K562 (cell line): Measurements from ENCODE around the gene RPL26. TPM values are rescaled to one million over a fixed set of nuclear protein-coding genes. Genes with fewer than 3 reads are reported as not detected.

ENCODE experiments used
- ATAC-seq: fragments of 200-7000 bp; cut with Tn5 transposase; 3 replicates; pipeline ENCODE4 v1.9.1; 2020; ENCODE audit warnings: moderate library complexity
- BruUV-seq: library from RNA; stranded (reverse); fragments of 400-500 nt; replicated peaks from 2 replicates; lab custom pipeline; 2021; lab: Mats Ljungman, UMichigan
- CTCF ChIA-PET: fragments of 300-600 bp; formaldehyde crosslinking; extraction: SDS; loops from one replicate; lab custom pipeline; 2021; ENCODE audit warnings: low intra/inter-chr PET ratio; lab: Yijun Ruan, JAX
- POLR2A ChIA-PET: fragments of 300-600, 350-650 bp; sonication (Branson Sonifier 250); formaldehyde crosslinking; extraction: SDS; loops from one replicate; lab custom pipeline; 2021; ENCODE audit warnings: antibody characterized with exemption, inconsistent platforms; lab: Yijun Ruan, JAX
- DNase-seq, 4 experiments: peaks; one replicate each; pipeline versions ENCODE4 v3.0.0 to v3.0.0-alpha.2; 2011 to 2018; ENCODE audit warnings: low spot score in 3 of 4, mixed read lengths in 3 of 4; ENCODE audit errors: extremely low read depth in 1 of 4
- FAIRE-seq: peaks from 2 replicates; lab custom pipeline; 2011; peaks lifted over from hg19 to GRCh38; lab: Jason Lieb, UNC
- H2AFZ ChIP-seq: 2 replicates; pipeline ENCODE4 v1.6.0; 2011; ENCODE audit warnings: low read depth, low read length, control low read depth, inconsistent platforms
- H3K27ac ChIP-seq: fragments of 200-600 bp; 3 replicates; pipeline ENCODE4 v1.8.0; 2011; ENCODE audit warnings: low read depth, mild to moderate bottlenecking, control low read depth, inconsistent platforms, low read length, moderate library complexity, mixed read lengths; ENCODE audit errors: extremely low read depth
- H3K27me3 ChIP-seq, 2 experiments: fragments of 300-600 bp in 1 of 2; 2 replicates in 1 of 2; 3 replicates in 1 of 2; pipeline versions ENCODE4 v1.6.0 to v1.8.0; 2011; ENCODE audit warnings: inconsistent platforms in 2 of 2, low read length in 2 of 2, mild to moderate bottlenecking in 1 of 2, mixed read lengths in 1 of 2, moderate library complexity in 1 of 2; ENCODE audit not compliant: control insufficient read depth in 2 of 2, insufficient read depth in 2 of 2
- H3K36me3 ChIP-seq: fragments of 300-600 bp; 3 replicates; pipeline ENCODE4 v1.8.0; 2011; ENCODE audit warnings: mild to moderate bottlenecking, low read length, inconsistent platforms; ENCODE audit not compliant: control insufficient read depth, insufficient read depth
- H3K4me1 ChIP-seq, 2 experiments: fragments of 200-600 bp in 1 of 2; replicated peaks in 1 of 2; 2 replicates in 1 of 2; 3 replicates in 1 of 2; pipeline versions ENCODE4 v1.5.1 to v1.8.0; 2011; ENCODE audit warnings: inconsistent platforms in 2 of 2, low read length in 2 of 2, mild to moderate bottlenecking in 1 of 2, mixed read lengths in 1 of 2, moderate library complexity in 1 of 2; ENCODE audit not compliant: control insufficient read depth in 2 of 2, insufficient read depth in 2 of 2
- H3K4me2 ChIP-seq: 2 replicates; pipeline ENCODE4 v1.6.1; 2011; ENCODE audit warnings: low read length, control low read depth, inconsistent platforms, mixed read lengths; ENCODE audit not compliant: insufficient read depth
- H3K4me3 ChIP-seq: fragments of 200-600 bp; sonication (generic), shearing (Covaris generic); 2 replicates; pipeline ENCODE4 v1.5.1; 2016; ENCODE audit warnings: control low read depth, inconsistent platforms
- H3K79me2 ChIP-seq: fragments of 200-600 bp; 3 replicates; pipeline ENCODE4 v1.8.0; 2011; ENCODE audit warnings: low read length, inconsistent platforms; ENCODE audit not compliant: control insufficient read depth, insufficient read depth
- H3K9ac ChIP-seq, 2 experiments: 2 replicates each; pipeline versions ENCODE4 v1.6.0 to v1.6.1; 2011; ENCODE audit warnings: low read depth in 2 of 2, low read length in 2 of 2, control low read depth in 1 of 2, inconsistent platforms in 1 of 2, mild to moderate bottlenecking in 1 of 2, mixed read lengths in 1 of 2; ENCODE audit not compliant: insufficient read depth in 1 of 2
- H3K9me1 ChIP-seq: one replicate; pipeline ENCODE4 v1.6.0; 2011; ENCODE audit warnings: inconsistent platforms, mild to moderate bottlenecking, low read length, moderate library complexity; ENCODE audit not compliant: control insufficient read depth, insufficient read depth
- H3K9me3 ChIP-seq: replicated peaks from 2 replicates; pipeline ENCODE4 v1.5.1; 2011; ENCODE audit warnings: low read depth, low read length, inconsistent platforms; ENCODE audit not compliant: control insufficient read depth, insufficient read depth
- H4K20me1 ChIP-seq: replicated peaks from 2 replicates; pipeline ENCODE4 v1.6.1; 2011; ENCODE audit warnings: low read length, inconsistent platforms, mixed read lengths; ENCODE audit not compliant: control insufficient read depth, insufficient read depth
- BRCA1 ChIP-seq, 2 experiments: fragments of 450-650 bp in 1 of 2; sonication (generic) in 1 of 2; formaldehyde crosslinking in 1 of 2; IDR thresholded peaks; 2 replicates each; pipeline versions ENCODE4 v1.5.0 to v1.6.1; 2017 to 2020; ENCODE audit warnings: mild to moderate bottlenecking in 1 of 2, missing genetic modification reagents in 1 of 2
- CBFA2T3 ChIP-seq: fragments of 450-650 bp; IDR thresholded peaks from 2 replicates; pipeline ENCODE4 v1.6.1; 2017
- CBX3 ChIP-seq, 2 experiments: IDR thresholded peaks; 1 replicate in 1 of 2; 2 replicates in 1 of 2; pipeline ENCODE4 v1.6.1; 2012; ENCODE audit warnings: inconsistent platforms in 2 of 2, low read length in 2 of 2, borderline replicate concordance in 1 of 2, control low read depth in 1 of 2
- CEBPB ChIP-seq: fragments of 450-650 bp; IDR thresholded peaks from 2 replicates; pipeline ENCODE4 v1.6.1; 2016; ENCODE audit warnings: missing genetic modification characterization, missing compliant biosample characterization
- CEBPG ChIP-seq, 3 experiments: fragments of 200-800 bp in 1 of 3; sonication (Bioruptor generic) in 1 of 3; sonication (generic) in 1 of 3; formaldehyde crosslinking in 1 of 3; IDR thresholded peaks in 2 of 3; conservative IDR thresholded peaks in 1 of 3; 2 replicates each; pipeline versions ENCODE4 v1.6.1 to v1.8.0; 2016 to 2022; ENCODE audit warnings: missing compliant biosample characterization in 2 of 3, missing genetic modification characterization in 2 of 3, mild to moderate bottlenecking in 1 of 3, missing genetic modification reagents in 1 of 3
- NR2C1 ChIP-seq, 2 experiments: fragments of 450-650 bp; IDR thresholded peaks; 2 replicates each; pipeline ENCODE4 v1.6.1; 2017; ENCODE audit warnings: mild to moderate bottlenecking in 2 of 2, antibody characterized with exemption in 1 of 2, inconsistent platforms in 1 of 2, missing compliant biosample characterization in 1 of 2, missing genetic modification characterization in 1 of 2
- PML ChIP-seq: IDR thresholded peaks from 2 replicates; pipeline ENCODE4 v1.6.1; 2012; ENCODE audit warnings: low read length, inconsistent platforms
- RFX5 ChIP-seq: IDR thresholded peaks from 2 replicates; pipeline ENCODE4 v1.6.1; 2011; ENCODE audit warnings: low read depth, mild to moderate bottlenecking, improper control_type of control experiment, low read length
- SMARCA4 ChIP-seq: fragments of 450-650 bp; IDR thresholded peaks from 2 replicates; pipeline ENCODE4 v1.6.1; 2016
- TFAP4 ChIP-seq: sonication (generic); formaldehyde crosslinking; IDR thresholded peaks from 2 replicates; pipeline ENCODE4 v1.8.0; 2022; ENCODE audit warnings: missing genetic modification reagents, mild to moderate bottlenecking, moderate library complexity, borderline replicate concordance
- TSHZ1 ChIP-seq: fragments of 250-450 bp; sonication (Bioruptor Pico); IDR thresholded peaks from 2 replicates; pipeline ENCODE4 v1.4.0; 2020; ENCODE audit warnings: mild to moderate bottlenecking, moderate library complexity
- ZC3H8 ChIP-seq: fragments of 450-650 bp; IDR thresholded peaks from 2 replicates; pipeline ENCODE4 v1.6.1; 2017
- WGBS: fragments of 100-300 bp; shearing (Covaris generic); methylation state at CpG from one replicate; pipeline ENCODE4 v1.1.6; 2016; ENCODE audit warnings: low coverage, mixed read lengths; ENCODE audit not compliant: insufficient coverage; ENCODE audit errors: missing lambda C conversion rate; 5-methylcytosine and 5-hydroxymethylcytosine counted together
- in situ Hi-C: fragments of 300-500 bp; cut with MboI; formaldehyde crosslinking; loops from 4 replicates; pipeline ENCODE4 v1.15.0; 2018; ENCODE audit warnings: inconsistent platforms, mixed read lengths
- intact Hi-C: fragments of 100-400 bp; cut with micrococcal nuclease; formaldehyde crosslinking; loops from 2 replicates; pipeline ENCODE4 v1.14.2; 2022
- polyA plus RNA-seq, 8 experiments: library from polyadenylated mRNA; depleted of rRNA in 4 of 8; stranded (reverse) in 5 of 8; unstranded in 3 of 8; fragments of >200 nt; fragmentation: Nextera tagmentation in 2 of 8; fragmentation: Illumina TruSeq in 1 of 8; extraction: Ambion mirVana in 2 of 8; extraction: Trizol in 1 of 8; gene quantifications; 2 replicates each; pipeline versions ENCODE4 v1.2.1 to v1.2.3, GENCODE V29; 2011 to 2014; ENCODE audit warnings: inconsistent platforms in 1 of 8, missing spikeins in 1 of 8
- total RNA-seq, 7 experiments: library from RNA; depleted of rRNA in 6 of 7; stranded (reverse); fragments of >200 nt in 6 of 7; fragmentation: Illumina TruSeq in 2 of 7; extraction: Trizol in 2 of 7; gene quantifications; 2 replicates each; pipeline versions ENCODE4 v1.2.1 to v1.2.3, GENCODE V29; 2011 to 2021; ENCODE audit warnings: low replicate concordance in 1 of 7
- TF ChIP-seq, protein P1 (sequence below): fragments of 450-650 bp; IDR thresholded peaks from 2 replicates; pipeline ENCODE4 v1.6.1; 2016; ENCODE audit warnings: low read depth, mild to moderate bottlenecking, moderate library complexity

The RPL26 gene
- total and polyA plus RNA-seq, 9 of the 15 experiments (the other 6 are each of a cell fraction or from before 2014, with no cell fraction given), result 1,474 to 4,074 (median 2,904) TPM

DNA sequence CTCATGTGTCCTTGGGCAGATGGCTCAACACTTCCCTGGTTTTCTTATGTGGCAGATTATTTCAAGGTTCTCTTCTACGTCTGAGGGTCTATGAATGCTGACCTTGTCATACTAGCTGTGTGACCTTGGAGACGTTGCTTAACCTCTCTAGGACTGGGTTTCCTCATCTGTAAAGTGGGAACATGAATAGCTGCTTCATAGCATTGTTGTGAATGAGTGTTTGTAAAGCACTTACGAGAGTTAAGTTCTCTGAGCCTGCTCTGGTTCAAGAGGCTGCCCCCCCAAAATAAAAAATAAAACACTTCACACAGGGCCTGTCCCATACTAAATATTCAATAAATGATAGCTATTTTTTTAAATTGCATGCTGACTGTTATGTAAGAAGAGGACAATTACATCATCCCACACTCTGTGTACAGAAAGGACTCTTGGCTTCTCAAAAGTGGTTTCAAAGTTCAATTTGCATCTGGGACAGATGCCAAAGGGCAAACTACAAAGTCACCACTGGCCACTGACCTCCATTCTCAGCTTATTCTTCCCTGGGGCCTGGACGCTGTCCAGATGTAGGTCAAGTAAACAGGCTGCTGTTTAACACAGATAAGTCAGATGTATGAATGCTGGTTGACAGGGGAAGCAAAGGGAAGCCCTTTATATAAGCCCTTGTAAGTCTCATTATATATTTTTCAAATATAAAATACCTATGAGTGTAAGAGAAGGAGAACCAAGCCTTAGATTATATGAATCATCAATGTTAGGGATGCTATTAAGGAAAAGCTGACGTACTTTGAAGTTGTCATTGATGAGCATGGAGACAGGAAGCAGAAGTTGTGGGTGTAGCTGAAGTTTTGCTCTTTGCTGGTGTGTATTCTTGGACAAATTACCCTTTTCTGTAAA is 37.3 kb upstream of the RPL26 start:
- peak; percentile 88 for ATAC-seq
- Histone ChIP-seq H3K4me1 (peaks cover 0 to 25% of the 10 kb centered on the region in 2 experiments; a peak in 3 of 5 replicates), H3K4me3 (no peak overlapping the region), H3K9me3 (no peaks in the 10 kb centered on the region), H2AFZ (peak overlapping the region; percentile 78), H3K36me3 (no peaks in the 10 kb centered on the region), H4K20me1 (no peaks in the 10 kb centered on the region), H3K9me1 (no peaks in the 10 kb centered on the region), H3K27me3 (no peaks in the 10 kb centered on the region), H3K27ac (peak overlapping the region; percentile 86), H3K79me2 (no peaks in the 10 kb centered on the region), H3K4me2 (peak overlapping the region; percentile 64), H3K9ac (peak overlapping the region in 1 of 2 experiments; percentile 50; a peak in 2 of 4 replicates)
- in situ Hi-C loops (no loop called here), intact Hi-C loops (no loop called here)
- ChIA-PET POLR2A (interaction anchor here (0.7 to 1.8 kb wide), 13 partner anchors 8 to 326 kb away, joined by 3 to 12 read pairs (median 4); partner anchors contain the start of genes KRABD2 and NDEL1), CTCF (interaction anchor here (0.5 kb wide), 1 partner anchor 508 kb away, joined by 3 read pairs; no protein-coding TSS in a partner anchor)
- 3% methylated on average over 5 of the region's 5 CpGs for WGBS
- FAIRE-seq, result peak; percentile 99
- DNase-seq, result peak; percentile 72 to 96 (median 76)
- BruUV-seq, result no TSS peak
- TF ChIP-seq ZC3H8 (no peak), RFX5 (no peak), CBFA2T3 (peak; percentile 96), NR2C1 (IDR thresholded peaks at IDR 0.05) (peak; percentile 83), NR2C1 (tag; IDR thresholded peaks at IDR 0.05) (peak; percentile 88), BRCA1 (IDR thresholded peaks at IDR 0.05) (no peak), BRCA1 (CRISPR knock-in tag; IDR thresholded peaks at IDR 0.05) (no peak), TFAP4 (CRISPR knock-in tag) (no peak), CEBPB (tag) (peak; percentile 94), CBX3 (IDR thresholded peaks at IDR 0.05; ENCODE audit: borderline replicate concordance in 1 of 2, low read length in 2 of 2) (peak in 1 of 2 experiments; percentile 24; a peak in 1 of 3 replicates), SMARCA4 (peak; percentile 95), CEBPG (CRISPR knock-in tag; IDR thresholded peaks at IDR 0.05) (peak; percentile 59; the same call in 1 of the 2 replicates), CEBPG (tag; conservative IDR thresholded peaks at IDR 0.05 in 1 of 2, IDR thresholded peaks at IDR 0.05 in 1 of 2) (peak; percentile 92 to 95), PML (peak; percentile 89), TSHZ1 (CRISPR knock-in tag) (no peak)
- TF ChIP-seq, protein P1, sequence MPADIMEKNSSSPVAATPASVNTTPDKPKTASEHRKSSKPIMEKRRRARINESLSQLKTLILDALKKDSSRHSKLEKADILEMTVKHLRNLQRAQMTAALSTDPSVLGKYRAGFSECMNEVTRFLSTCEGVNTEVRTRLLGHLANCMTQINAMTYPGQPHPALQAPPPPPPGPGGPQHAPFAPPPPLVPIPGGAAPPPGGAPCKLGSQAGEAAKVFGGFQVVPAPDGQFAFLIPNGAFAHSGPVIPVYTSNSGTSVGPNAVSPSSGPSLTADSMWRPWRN, result peak; percentile 62; the same call in 1 of the 2 replicates
